Astrocyte (in vitro differentiated cells and primary cell): ENCODE data around the gene TEX38.

Source experiments
- EZH2 ChIP-seq: IDR thresholded peaks from 2 replicates; pipeline ENCODE4 v1.6.1; 2012; ENCODE audit warnings: mild to moderate bottlenecking, low read length, inconsistent platforms; ENCODE audit not compliant: insufficient read depth
- TF ChIP-seq, protein P1 (sequence below): IDR thresholded peaks from 2 replicates; pipeline ENCODE4 v1.5.1; 2011; ENCODE audit warnings: low read depth, mild to moderate bottlenecking, inconsistent platforms, low read length, moderate library complexity; ENCODE audit not compliant: insufficient read depth

DNA sequence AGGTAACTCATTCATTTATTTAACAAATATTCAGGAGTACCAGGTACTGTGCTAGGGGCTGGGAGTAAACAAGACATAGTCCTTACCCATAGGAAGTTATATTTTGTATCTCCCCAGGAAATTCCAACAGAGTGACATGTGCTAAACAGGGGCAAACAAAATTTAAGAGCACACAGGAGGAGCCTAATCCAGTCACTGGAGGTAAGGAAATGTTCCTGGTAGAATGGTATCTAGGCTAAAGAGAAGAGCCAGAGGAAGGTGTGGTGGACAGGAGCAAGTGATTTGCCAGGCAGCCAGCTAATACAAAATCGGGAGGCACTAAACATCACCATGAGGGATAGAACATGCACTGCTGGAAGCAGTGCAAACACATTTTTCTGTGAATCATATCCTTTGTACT, 10.4 kb downstream of the TEX38 start:
- TF ChIP-seq, protein P1, sequence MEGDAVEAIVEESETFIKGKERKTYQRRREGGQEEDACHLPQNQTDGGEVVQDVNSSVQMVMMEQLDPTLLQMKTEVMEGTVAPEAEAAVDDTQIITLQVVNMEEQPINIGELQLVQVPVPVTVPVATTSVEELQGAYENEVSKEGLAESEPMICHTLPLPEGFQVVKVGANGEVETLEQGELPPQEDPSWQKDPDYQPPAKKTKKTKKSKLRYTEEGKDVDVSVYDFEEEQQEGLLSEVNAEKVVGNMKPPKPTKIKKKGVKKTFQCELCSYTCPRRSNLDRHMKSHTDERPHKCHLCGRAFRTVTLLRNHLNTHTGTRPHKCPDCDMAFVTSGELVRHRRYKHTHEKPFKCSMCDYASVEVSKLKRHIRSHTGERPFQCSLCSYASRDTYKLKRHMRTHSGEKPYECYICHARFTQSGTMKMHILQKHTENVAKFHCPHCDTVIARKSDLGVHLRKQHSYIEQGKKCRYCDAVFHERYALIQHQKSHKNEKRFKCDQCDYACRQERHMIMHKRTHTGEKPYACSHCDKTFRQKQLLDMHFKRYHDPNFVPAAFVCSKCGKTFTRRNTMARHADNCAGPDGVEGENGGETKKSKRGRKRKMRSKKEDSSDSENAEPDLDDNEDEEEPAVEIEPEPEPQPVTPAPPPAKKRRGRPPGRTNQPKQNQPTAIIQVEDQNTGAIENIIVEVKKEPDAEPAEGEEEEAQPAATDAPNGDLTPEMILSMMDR, result no peak
- TF ChIP-seq EZH2, result no peak
